ENCODE results near the gene CNGA4.

Gene CNGA4, protein sequence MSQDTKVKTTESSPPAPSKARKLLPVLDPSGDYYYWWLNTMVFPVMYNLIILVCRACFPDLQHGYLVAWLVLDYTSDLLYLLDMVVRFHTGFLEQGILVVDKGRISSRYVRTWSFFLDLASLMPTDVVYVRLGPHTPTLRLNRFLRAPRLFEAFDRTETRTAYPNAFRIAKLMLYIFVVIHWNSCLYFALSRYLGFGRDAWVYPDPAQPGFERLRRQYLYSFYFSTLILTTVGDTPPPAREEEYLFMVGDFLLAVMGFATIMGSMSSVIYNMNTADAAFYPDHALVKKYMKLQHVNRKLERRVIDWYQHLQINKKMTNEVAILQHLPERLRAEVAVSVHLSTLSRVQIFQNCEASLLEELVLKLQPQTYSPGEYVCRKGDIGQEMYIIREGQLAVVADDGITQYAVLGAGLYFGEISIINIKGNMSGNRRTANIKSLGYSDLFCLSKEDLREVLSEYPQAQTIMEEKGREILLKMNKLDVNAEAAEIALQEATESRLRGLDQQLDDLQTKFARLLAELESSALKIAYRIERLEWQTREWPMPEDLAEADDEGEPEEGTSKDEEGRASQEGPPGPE

GRCh38 chr11:6238902-6239301, at the start of gene CNGA4:
Gene CNGA4, plus strand, starts transcription at chr11:6239089. Its CDS starts 118 bp downstream, at chr11:6239207.
- DNase-seq, result no peak

GRCh38 chr11:6191742-6192141, 47.1 kb upstream of the CNGA4 start:
- DNase-seq, result no peak

GRCh38 chr11:6194065-6194581, 44.8 kb upstream of the CNGA4 start:
- DNase-seq, result no peak

GRCh38 chr11:6196396-6196795, 42.5 kb upstream of the CNGA4 start:
- no peak for DNase-seq

GRCh38 chr11:6197466-6198200, 41.3 kb upstream of the CNGA4 start:
- DNase-seq, result no peak

GRCh38 chr11:6199174-6199810, 39.6 kb upstream of the CNGA4 start, which contains the start of gene OR52W1:
Gene OR52W1, plus strand, starts transcription at chr11:6199224. Its CDS starts 0 bp downstream, at chr11:6199224.
- DNase-seq, result no peak

GRCh38 chr11:6200975-6201374, 37.9 kb upstream of the CNGA4 start:
- no peak for DNase-seq

GRCh38 chr11:6201481-6201880, 37.4 kb upstream of the CNGA4 start:
- no peak for DNase-seq

GRCh38 chr11:6202041-6202440, 36.8 kb upstream of the CNGA4 start:
- DNase-seq, result no peak

GRCh38 chr11:6203327-6203726, 35.6 kb upstream of the CNGA4 start:
- DNase-seq, result no peak

DNA sequence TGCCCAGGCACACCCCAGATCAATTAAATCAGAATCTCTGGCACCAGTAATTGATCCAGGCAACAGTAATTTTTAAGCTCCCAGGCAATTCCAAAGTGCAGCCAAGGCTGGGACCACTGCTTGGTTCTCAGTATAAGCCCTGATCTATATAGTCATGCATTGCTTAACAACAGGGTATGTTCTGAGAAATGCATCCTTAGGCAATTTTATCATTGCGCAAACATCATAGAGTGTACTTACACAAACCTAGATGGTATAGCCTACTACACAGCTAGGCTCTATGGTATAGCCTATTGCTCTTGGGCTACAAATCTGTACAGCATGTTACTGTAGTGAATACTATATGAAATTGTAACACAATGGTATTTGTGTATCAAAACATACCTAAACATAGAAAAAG, 34.2 kb upstream of the CNGA4 start:
- no peak for DNase-seq

- DNase-seq, result no peak
These were observed 33.5 kb upstream of the CNGA4 start, which contains the start of gene C11orf42 for GRCh38 chr11:6205366-6205765. Gene C11orf42, plus strand, starts transcription at chr11:6205557. Its CDS starts 59 bp downstream, at chr11:6205616.

DNA sequence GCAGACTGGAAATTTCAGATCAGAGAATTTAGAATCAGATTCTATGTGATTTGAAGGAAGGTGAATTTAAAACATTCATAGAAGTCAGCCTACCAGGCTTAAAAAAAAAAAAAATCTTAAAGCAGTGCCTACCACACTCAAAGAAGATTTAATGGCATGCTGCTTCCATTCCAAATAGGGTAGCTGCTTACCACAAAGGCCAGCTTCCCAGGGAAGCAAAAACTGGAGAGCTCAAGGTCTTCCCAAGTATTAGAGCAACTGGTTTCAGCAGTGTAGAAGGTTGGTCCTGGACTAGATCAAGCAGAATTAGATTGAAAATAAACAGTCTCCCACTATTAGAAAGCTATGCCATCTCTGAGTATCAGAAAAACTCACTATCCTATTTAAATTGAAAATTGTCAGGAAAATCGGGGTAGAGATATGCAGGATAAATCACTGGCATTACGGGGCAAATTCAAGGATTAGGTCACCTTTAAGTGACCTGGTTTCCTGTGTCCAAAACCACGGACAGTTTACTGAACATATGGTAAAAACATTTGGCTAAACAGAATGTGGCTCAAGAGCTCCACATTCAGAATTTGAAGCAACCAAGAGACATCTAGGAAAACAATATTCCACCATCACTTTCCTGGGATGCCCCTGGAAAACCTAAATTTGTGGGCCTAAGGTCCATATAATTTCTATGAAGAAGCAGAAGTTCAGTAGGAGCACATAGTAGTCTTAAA, 32.3 kb upstream of the CNGA4 start:
- DNase-seq, result no peak

GRCh38 chr11:6209801-6210200, 29.1 kb upstream of the CNGA4 start:
- DNase-seq, result no peak

- no peak for DNase-seq
These were observed 28.5 kb upstream of the CNGA4 start for GRCh38 chr11:6210274-6210955.

DNA sequence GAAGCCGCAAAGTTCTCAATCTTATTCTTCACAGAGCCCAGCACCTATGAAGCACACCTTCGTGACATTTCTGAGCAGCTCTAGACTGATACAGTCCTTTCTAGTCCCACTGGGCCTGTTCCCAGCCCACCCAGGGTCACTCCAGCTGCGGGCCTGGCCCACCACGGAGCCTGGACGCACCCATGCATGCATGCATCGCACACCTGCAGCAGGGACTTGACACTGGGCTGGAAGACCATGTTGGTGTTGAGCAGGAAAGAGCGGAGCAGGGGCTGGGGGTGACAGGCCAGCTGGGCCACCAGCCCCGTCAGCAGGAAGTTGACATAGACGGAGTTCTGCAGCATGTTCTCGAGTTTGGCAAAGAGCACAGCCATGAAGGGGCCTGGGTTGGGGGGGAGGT, 24.4 kb upstream of the CNGA4 start:
- no peak for DNase-seq

DNA sequence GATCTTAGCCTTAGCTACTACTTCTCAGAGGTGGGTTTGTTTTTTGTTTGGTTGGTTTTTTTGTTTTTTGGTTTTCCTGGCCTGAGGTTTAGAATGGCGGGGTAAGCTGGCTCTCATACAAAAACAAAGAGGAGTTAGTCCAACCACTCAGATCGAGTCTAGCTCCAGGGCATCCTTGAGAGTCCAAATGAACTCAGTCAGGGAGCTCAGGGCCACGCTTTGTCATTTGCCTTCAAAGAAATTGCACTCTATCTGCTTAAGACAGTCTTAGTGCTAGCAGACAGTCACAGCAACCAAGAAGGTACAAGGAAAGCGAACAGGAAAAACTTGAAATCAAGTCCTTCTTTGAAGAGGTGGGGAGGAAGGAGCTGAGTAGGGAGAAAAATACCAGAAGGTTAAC, 22.4 kb upstream of the CNGA4 start:
- no peak for DNase-seq

DNA sequence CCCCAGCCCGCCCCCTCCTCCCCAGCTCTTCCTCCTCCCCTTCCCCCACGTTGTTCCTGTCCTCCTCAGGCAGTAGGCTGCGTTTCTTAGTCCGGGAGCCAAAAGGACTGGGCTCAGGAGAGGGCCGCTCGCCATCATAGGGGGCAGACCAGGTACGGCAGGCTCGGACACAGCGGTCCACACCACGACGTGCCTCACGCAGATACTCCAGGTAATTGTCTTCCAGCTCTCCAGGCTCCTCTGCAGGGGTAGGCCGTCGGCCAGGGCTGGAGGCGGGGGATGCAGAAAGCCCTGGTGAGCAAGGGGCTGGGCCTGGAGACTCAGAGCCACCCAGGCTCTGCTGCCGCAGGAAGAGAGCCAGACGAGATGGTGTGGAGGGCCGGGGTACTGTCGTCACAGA, 21.2 kb upstream of the CNGA4 start:
- DNase-seq, result no peak

GRCh38 chr11:6219359-6219758, 19.5 kb upstream of the CNGA4 start:
- DNase-seq, result peak in 1 of 2 experiments; percentile 45

GRCh38 chr11:6223854-6224253, 15.0 kb upstream of the CNGA4 start:
- no peak for DNase-seq

GRCh38 chr11:6224421-6224820, 14.5 kb upstream of the CNGA4 start:
- no peak for DNase-seq

- no peak for DNase-seq
These were observed 13.9 kb upstream of the CNGA4 start for GRCh38 chr11:6225024-6225423.

All from SW 1271 (cell line).